Measurements from ENCODE around the gene ACER2.

DNA sequence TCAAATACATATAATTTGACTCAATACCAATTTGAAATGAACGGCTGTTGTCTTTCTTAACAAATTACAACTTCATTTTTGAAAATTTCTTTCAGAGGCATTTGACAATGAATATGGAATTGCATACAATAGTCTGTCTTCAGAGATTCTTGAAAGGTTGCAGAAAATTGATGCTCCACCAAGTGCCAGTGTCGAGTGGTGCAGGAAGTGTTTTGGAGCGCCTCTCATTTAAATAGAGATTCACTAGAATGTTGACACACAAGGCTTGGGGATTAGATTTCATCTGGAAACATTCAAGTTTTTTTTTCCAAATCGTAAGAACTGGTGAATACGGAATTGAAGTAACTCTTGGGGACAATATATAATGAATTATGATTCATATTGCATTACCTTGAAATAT, 36.9 kb upstream of the ACER2 start:
- no peak for TF ChIP-seq EZH2 (IDR thresholded peaks at IDR 0.05; ENCODE audit: low read length, missing control alignments)
- TF ChIP-seq, protein P1, sequence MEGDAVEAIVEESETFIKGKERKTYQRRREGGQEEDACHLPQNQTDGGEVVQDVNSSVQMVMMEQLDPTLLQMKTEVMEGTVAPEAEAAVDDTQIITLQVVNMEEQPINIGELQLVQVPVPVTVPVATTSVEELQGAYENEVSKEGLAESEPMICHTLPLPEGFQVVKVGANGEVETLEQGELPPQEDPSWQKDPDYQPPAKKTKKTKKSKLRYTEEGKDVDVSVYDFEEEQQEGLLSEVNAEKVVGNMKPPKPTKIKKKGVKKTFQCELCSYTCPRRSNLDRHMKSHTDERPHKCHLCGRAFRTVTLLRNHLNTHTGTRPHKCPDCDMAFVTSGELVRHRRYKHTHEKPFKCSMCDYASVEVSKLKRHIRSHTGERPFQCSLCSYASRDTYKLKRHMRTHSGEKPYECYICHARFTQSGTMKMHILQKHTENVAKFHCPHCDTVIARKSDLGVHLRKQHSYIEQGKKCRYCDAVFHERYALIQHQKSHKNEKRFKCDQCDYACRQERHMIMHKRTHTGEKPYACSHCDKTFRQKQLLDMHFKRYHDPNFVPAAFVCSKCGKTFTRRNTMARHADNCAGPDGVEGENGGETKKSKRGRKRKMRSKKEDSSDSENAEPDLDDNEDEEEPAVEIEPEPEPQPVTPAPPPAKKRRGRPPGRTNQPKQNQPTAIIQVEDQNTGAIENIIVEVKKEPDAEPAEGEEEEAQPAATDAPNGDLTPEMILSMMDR (conservative IDR thresholded peaks at IDR 0.05 in 1 of 2, IDR thresholded peaks at IDR 0.05 in 1 of 2; ENCODE audit: low read depth in 1 of 2, low read length in 2 of 2), result no peak

Data from fibroblast of lung (primary cell).